Peyer's patch (tissue), 4 donors: ENCODE measurements around the gene GJA3. TPM values are rescaled to one million over a fixed set of nuclear protein-coding genes. Genes with fewer than 3 reads are reported as not detected.

ENCODE experiments used
- DNase-seq, 3 donors: peaks; one replicate each; pipeline ENCODE4 v3.0.0-alpha.2; 2017 to 2019
- H3K27ac ChIP-seq, 4 donors: fragments of 200-600 bp; sonication (generic); one replicate each; pipeline ENCODE4 v1.5.1; 2016 to 2019
- H3K27me3 ChIP-seq, 2 donors: fragments of 200-600 bp; sonication (generic); one replicate each; pipeline ENCODE4 v1.5.1; 2019
- H3K36me3 ChIP-seq, 3 donors: fragments of 200-600 bp; sonication (generic); one replicate each; pipeline ENCODE4 v1.5.1; 2016 to 2019
- H3K4me1 ChIP-seq, 4 donors: fragments of 200-600 bp; sonication (generic); one replicate each; pipeline ENCODE4 v1.5.1; 2016 to 2019
- H3K4me3 ChIP-seq, 4 donors: fragments of 200-600 bp; sonication (generic); 1 replicate in 3 of 4; 2 replicates in 1 of 4; pipeline ENCODE4 v1.5.1; 2016 to 2019; ENCODE audit warnings: mild to moderate bottlenecking in 1 of 4
- H3K9me3 ChIP-seq, 4 donors: fragments of 200-600 bp; sonication (generic); one replicate each; pipeline ENCODE4 v1.5.1; 2016 to 2019; ENCODE audit warnings: mild to moderate bottlenecking in 1 of 4
- POLR2A ChIP-seq, 2 donors: fragments of 450-650 bp; IDR thresholded peaks; one replicate each; pipeline ENCODE4 v1.5.1; 2017; ENCODE audit warnings: antibody characterized with exemption in 2 of 2, mild to moderate bottlenecking in 2 of 2, moderate library complexity in 2 of 2
- total RNA-seq, 4 donors: library from RNA; depleted of rRNA; stranded (reverse); fragments of >200 nt; gene quantifications; one replicate each; pipeline ENCODE4 v1.1.0, GENCODE V29; 2016
- TF ChIP-seq, protein P1 (sequence below), 6 experiments: fragments of 450-650 bp in 4 of 6; fragments of 200-600 bp in 2 of 6; sonication (generic) in 1 of 6; IDR thresholded peaks; one replicate each; pipeline ENCODE4 v1.5.1; 2017 to 2019; ENCODE audit warnings: antibody characterized with exemption in 6 of 6, mild to moderate bottlenecking in 3 of 6, moderate library complexity in 1 of 6

The GJA3 gene
- not detected for total RNA-seq

GRCh38 chr13:20160306-20161274 is at the start of gene GJA3:
Gene GJA3, minus strand, starts transcription at chr13:20161052. Its CDS starts 17,764 bp downstream, at chr13:20143288.
- H3K4me3 ChIP-seq, result peak within 1 kb of the TSS; percentile 34 to 55 (median 46)
- H3K9me3 ChIP-seq, result no peaks in the 10 kb centered on the region
- H3K36me3 ChIP-seq, result no peaks in the 10 kb centered on the region
- peaks cover 0 to 27% of the 10 kb centered on the region in 2 donors for H3K27me3 ChIP-seq
- peak within 1 kb of the TSS in 1 of 4 donors; percentile 49 for H3K27ac ChIP-seq
- DNase-seq, result peak in 2 of 3 donors; percentile 63 to 76
- TF ChIP-seq, protein P1, sequence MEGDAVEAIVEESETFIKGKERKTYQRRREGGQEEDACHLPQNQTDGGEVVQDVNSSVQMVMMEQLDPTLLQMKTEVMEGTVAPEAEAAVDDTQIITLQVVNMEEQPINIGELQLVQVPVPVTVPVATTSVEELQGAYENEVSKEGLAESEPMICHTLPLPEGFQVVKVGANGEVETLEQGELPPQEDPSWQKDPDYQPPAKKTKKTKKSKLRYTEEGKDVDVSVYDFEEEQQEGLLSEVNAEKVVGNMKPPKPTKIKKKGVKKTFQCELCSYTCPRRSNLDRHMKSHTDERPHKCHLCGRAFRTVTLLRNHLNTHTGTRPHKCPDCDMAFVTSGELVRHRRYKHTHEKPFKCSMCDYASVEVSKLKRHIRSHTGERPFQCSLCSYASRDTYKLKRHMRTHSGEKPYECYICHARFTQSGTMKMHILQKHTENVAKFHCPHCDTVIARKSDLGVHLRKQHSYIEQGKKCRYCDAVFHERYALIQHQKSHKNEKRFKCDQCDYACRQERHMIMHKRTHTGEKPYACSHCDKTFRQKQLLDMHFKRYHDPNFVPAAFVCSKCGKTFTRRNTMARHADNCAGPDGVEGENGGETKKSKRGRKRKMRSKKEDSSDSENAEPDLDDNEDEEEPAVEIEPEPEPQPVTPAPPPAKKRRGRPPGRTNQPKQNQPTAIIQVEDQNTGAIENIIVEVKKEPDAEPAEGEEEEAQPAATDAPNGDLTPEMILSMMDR (IDR thresholded peaks at IDR 0.05), result no peak
- no peak for TF ChIP-seq POLR2A (IDR thresholded peaks at IDR 0.05)
- peaks cover 0 to 21% (median 7%) of the 10 kb centered on the region in 4 donors for H3K4me1 ChIP-seq

DNA sequence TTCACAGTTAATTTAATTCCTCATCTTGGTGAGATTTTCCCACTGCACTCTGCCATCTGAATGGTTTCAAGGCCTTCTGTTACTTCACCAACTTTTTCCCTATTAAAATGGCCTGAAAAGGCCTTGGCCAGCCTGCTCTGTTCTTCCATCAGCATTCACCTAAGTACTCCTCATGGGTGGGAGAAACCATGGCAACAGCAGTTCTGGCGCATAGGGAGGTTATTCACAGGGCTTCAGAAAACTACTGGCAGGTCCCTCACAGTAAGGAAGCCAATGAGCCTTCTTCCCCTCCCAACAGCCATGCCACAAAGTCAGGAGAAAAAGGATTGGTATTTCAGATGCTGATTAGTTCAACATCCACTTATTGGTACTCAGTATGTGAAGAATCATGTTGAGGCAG is 49.1 kb upstream of the GJA3 start:
- TF ChIP-seq, protein P1 (IDR thresholded peaks at IDR 0.05), result no peak
- no peak for TF ChIP-seq POLR2A (IDR thresholded peaks at IDR 0.05)
- Histone ChIP-seq H3K36me3 (no peaks in the 10 kb centered on the region), H3K4me3 (no peak overlapping the region), H3K9me3 (no peaks in the 10 kb centered on the region), H3K27me3 (no peaks in the 10 kb centered on the region), H3K4me1 (no peaks in the 10 kb centered on the region), H3K27ac (no peak overlapping the region)
- DNase-seq, result no peak

- H3K27ac ChIP-seq, result no peak overlapping the region
- no peaks in the 10 kb centered on the region for H3K27me3 ChIP-seq
- TF ChIP-seq POLR2A (IDR thresholded peaks at IDR 0.05), result no peak
- TF ChIP-seq, protein P1 (IDR thresholded peaks at IDR 0.05), result no peak
- no peak overlapping the region for H3K4me3 ChIP-seq
- H3K36me3 ChIP-seq, result no peaks in the 10 kb centered on the region
- no peak for DNase-seq
- H3K4me1 ChIP-seq, result no peaks in the 10 kb centered on the region
- H3K9me3 ChIP-seq, result no peaks in the 10 kb centered on the region
Observed at GRCh38 chr13:20206698-20207235, 45.9 kb upstream of the GJA3 start.

- H3K27ac ChIP-seq, result no peak overlapping the region
- H3K36me3 ChIP-seq, result no peaks in the 10 kb centered on the region
- no peak for DNase-seq
- no peaks in the 10 kb centered on the region for H3K4me1 ChIP-seq
- H3K27me3 ChIP-seq, result no peaks in the 10 kb centered on the region
- TF ChIP-seq, protein P1 (IDR thresholded peaks at IDR 0.05), result no peak
- no peak for TF ChIP-seq POLR2A (IDR thresholded peaks at IDR 0.05)
- no peaks in the 10 kb centered on the region for H3K9me3 ChIP-seq
- H3K4me3 ChIP-seq, result no peak overlapping the region
Observed at GRCh38 chr13:20206065-20206697, 45.3 kb upstream of the GJA3 start.

- Histone ChIP-seq H3K4me3 (no peak overlapping the region), H3K9me3 (no peaks in the 10 kb centered on the region), H3K27ac (no peak overlapping the region), H3K4me1 (peaks cover 0 to 22% (median under 1%) of the 10 kb centered on the region in 4 donors), H3K36me3 (no peaks in the 10 kb centered on the region), H3K27me3 (peaks cover 0 to 4% of the 10 kb centered on the region in 2 donors)
- TF ChIP-seq, protein P1 (IDR thresholded peaks at IDR 0.05), result no peak
- no peak for TF ChIP-seq POLR2A (IDR thresholded peaks at IDR 0.05)
- DNase-seq, result no peak
Observed at GRCh38 chr13:20198781-20199180, 37.9 kb upstream of the GJA3 start.
